Upper lobe of right lung (tissue), 1 donor: ENCODE measurements around the gene TCEA3. TPM values are rescaled to one million over a fixed set of nuclear protein-coding genes. Genes with fewer than 3 reads are reported as not detected.

ENCODE experiments used
- ATAC-seq: fragments of 200-7000 bp; cut with Tn5 transposase; one replicate; pipeline ENCODE4 v1.9.1; 2020; ENCODE audit warnings: mild to moderate bottlenecking, moderate library complexity
- DNase-seq: peaks from one replicate; pipeline ENCODE4 v3.0.0-alpha.2; 2020
- H3K27ac ChIP-seq: fragments of 200-600 bp; one replicate; pipeline ENCODE4 v1.8.0; 2022
- H3K27me3 ChIP-seq: fragments of 200-600 bp; one replicate; pipeline ENCODE4 v1.8.0; 2022; ENCODE audit warnings: mild to moderate bottlenecking
- H3K36me3 ChIP-seq: fragments of 200-600 bp; one replicate; pipeline ENCODE4 v1.8.0; 2022
- H3K4me1 ChIP-seq: fragments of 200-600 bp; one replicate; pipeline ENCODE4 v1.8.0; 2022
- H3K4me3 ChIP-seq: fragments of 200-600 bp; one replicate; pipeline ENCODE4 v1.8.0; 2022; ENCODE audit warnings: mild to moderate bottlenecking
- H3K9me3 ChIP-seq: fragments of 200-600 bp; one replicate; pipeline ENCODE4 v1.8.0; 2022
- CTCF ChIP-seq: fragments of 200-600 bp; IDR thresholded peaks from one replicate; pipeline ENCODE4 v1.8.0; 2022; ENCODE audit warnings: antibody characterized with exemption
- intact Hi-C: fragments of 100-400 bp; cut with DNase I; formaldehyde crosslinking; loops from one replicate; pipeline ENCODE4 v1.11.0; 2022
- total RNA-seq: library from RNA; stranded (reverse); fragmentation: NEBNext Ultra II Directional; extraction: Animal tissue kit (Norgen Biotek cat#: 25700); gene quantifications from one replicate; pipeline ENCODE4 v1.2.1, GENCODE V29; 2021
- donor health status: DM: no; HTN: yes; CAD: no; lungs with severe emphysema.

TCEA3 gene
- total RNA-seq, 1 donor from 2014 or later = 39.4 TPM

GRCh38 chr1:23368562-23369334 lies 55.8 kb downstream of the TCEA3 start:
- DNase-seq = peak; percentile 95
- no peak for TF ChIP-seq CTCF
- Histone ChIP-seq H3K27me3 (no peaks in the 10 kb centered on the region), H3K36me3 (peaks cover 12% of the 10 kb centered on the region), H3K27ac (peak overlapping the region; percentile 97), H3K9me3 (peaks cover 6% of the 10 kb centered on the region), H3K4me3 (peak overlapping the region; percentile 87), H3K4me1 (peaks cover 37% of the 10 kb centered on the region)
- intact Hi-C loops = no loop called here
- ATAC-seq = peak; percentile 88

DNA sequence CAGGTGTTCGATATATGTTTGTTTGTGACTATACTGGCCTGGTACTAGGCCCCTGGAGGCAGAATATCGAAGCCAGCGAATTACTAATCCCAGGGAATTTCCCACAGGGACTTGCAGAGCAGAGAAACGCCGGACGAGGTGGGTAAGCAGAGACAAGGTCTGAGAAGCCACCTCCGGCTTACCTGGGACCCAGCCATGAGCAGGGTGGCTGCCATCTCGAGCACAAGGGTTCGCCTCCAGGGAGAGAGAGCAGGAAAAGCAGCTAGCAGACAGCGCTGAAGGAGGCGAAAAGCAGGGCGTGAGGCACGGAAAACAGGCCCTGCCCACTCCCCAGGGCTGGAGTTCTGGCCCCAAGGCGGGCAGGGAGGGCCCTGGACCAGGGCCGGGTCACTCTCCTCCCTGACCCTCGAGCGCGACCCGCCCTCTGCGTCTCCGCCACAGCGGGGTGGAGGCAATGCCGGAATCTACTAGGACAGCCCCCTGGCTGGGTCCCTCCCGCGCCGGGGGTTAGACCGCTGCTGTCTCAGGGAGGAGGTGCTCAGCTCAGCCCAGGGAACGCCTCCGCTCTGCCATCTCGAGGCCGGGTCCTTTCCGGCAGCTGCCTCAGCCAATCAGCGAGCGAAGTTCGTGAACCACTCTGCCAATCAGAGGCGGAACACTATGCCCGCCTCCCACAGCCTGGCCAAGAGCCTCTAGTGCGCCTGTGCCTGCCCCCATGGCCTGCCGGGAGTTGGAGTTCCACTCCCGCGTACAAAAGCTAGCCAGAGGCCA lies 56.6 kb downstream of the TCEA3 start:
- peak overlapping the region; percentile 97 for H3K27ac ChIP-seq
- intact Hi-C loops = no loop called here
- peak; percentile 96 for ATAC-seq

GRCh38 chr1:23367451-23367790 lies 57.1 kb downstream of the TCEA3 start:
- ATAC-seq = no peak
- H3K9me3 ChIP-seq = peaks cover 18% of the 10 kb centered on the region
- peaks cover 37% of the 10 kb centered on the region for H3K4me1 ChIP-seq
- TF ChIP-seq CTCF = no peak
- peak overlapping the region; percentile 87 for H3K4me3 ChIP-seq
- H3K27me3 ChIP-seq = no peaks in the 10 kb centered on the region
- DNase-seq = no peak
- H3K27ac ChIP-seq = peak overlapping the region; percentile 97
- intact Hi-C loops = no loop called here
- peaks cover 20% of the 10 kb centered on the region for H3K36me3 ChIP-seq

More for the DNA sequence above, 56.6 kb downstream of the TCEA3 start:
- peak; percentile 99 for DNase-seq
- Histone ChIP-seq H3K4me3 (peak overlapping the region; percentile 87), H3K27me3 (no peaks in the 10 kb centered on the region), H3K36me3 (peaks cover 15% of the 10 kb centered on the region), H3K4me1 (peaks cover 37% of the 10 kb centered on the region), H3K9me3 (peaks cover 12% of the 10 kb centered on the region)
- TF ChIP-seq CTCF = peak; percentile 24

DNA sequence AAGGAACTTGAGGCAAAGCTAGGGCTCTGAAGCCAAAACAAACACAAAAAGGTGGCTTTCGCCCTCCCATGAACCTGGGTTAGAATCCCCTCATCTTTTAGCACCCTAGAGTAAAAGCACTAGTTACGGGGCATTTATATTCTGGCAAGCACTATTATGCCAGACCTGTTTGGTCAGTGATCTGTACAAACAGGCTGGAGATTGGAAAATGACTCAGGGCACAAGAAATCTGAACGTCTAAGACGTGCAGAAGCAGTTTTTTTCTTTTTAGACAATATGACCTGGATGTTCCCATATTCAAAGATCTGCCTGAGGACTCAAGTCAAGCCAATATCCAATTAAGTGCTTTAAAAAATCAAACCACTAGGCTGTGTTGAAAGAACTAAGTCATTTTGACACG lies 58.0 kb downstream of the TCEA3 start:
- TF ChIP-seq CTCF = no peak
- no peak for DNase-seq

DNA sequence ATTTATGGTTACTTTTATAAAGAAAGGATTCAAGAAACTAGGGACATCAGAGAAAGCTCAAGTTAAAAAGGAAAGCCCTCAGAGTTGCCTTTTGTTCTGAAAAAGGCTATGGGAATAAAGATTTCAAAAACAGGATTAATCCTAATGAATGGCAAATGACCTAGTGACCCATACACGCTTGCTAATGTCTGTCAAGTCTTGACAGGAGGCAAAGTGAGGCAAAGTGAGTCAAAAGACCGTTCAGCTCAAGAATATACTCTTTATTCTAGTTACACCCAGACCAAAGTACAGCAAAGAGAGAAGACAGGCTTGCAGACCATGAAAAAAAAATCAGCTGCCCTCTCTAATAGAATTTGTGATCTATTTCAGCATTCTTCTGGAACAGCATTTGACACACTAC lies 58.4 kb downstream of the TCEA3 start:
- H3K27ac ChIP-seq = no peak overlapping the region
- H3K36me3 ChIP-seq = peaks cover 31% of the 10 kb centered on the region
- TF ChIP-seq CTCF = no peak
- ATAC-seq (no peak), DNase-seq (no peak)
- H3K4me3 ChIP-seq = no peak overlapping the region
- H3K27me3 ChIP-seq = no peaks in the 10 kb centered on the region
- H3K9me3 ChIP-seq = peaks cover 31% of the 10 kb centered on the region
- peaks cover 31% of the 10 kb centered on the region for H3K4me1 ChIP-seq
- intact Hi-C loops = no loop called here

More for the DNA sequence above, 58.0 kb downstream of the TCEA3 start:
- H3K27me3 ChIP-seq = no peaks in the 10 kb centered on the region
- peaks cover 35% of the 10 kb centered on the region for H3K4me1 ChIP-seq
- H3K4me3 ChIP-seq = no peak overlapping the region
- no peak overlapping the region for H3K27ac ChIP-seq
- H3K9me3 ChIP-seq = peaks cover 26% of the 10 kb centered on the region
- H3K36me3 ChIP-seq = peaks cover 27% of the 10 kb centered on the region
- no peak for ATAC-seq
- intact Hi-C loops = no loop called here
